Peyer's patch (tissue), 4 donors: ENCODE data around the gene ARHGAP27.
"Not testable (repeated sequence)": the region's sequence is repeated elsewhere in the genome, so short reads cannot be mapped to it uniquely, and the experiment has no call there.

Source experiments
- POLR2A ChIP-seq, 2 donors: fragments of 450-650 bp; IDR thresholded peaks; one replicate each; pipeline ENCODE4 v1.5.1; 2017; ENCODE audit warnings: antibody characterized with exemption in 2 of 2, mild to moderate bottlenecking in 2 of 2, moderate library complexity in 2 of 2
- TF ChIP-seq, protein P1 (sequence below), 6 experiments: fragments of 450-650 bp in 4 of 6; fragments of 200-600 bp in 2 of 6; sonication (generic) in 1 of 6; IDR thresholded peaks; one replicate each; pipeline ENCODE4 v1.5.1; 2017 to 2019; ENCODE audit warnings: antibody characterized with exemption in 6 of 6, mild to moderate bottlenecking in 3 of 6, moderate library complexity in 1 of 6

DNA sequence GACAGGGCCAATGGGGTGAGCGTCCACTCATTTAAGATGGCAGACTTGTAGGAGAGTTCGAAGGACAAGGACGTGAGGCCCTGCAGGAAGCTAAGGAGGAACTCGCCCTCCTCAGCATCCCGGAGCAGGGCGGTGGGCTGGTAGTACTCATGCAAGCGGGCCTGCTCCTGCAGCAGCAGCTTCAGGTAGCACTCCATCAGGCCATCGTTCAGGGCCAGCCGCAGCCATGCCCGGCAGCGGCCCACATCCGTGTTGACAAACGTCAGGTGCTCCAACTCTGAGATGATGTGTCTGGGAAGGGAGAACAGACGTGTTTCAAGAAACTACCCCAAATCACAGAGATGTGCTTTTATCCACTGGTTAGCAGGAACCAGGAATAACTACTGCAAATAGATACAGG lies 42.8 kb upstream of the ARHGAP27 start:
- TF ChIP-seq, protein P1, sequence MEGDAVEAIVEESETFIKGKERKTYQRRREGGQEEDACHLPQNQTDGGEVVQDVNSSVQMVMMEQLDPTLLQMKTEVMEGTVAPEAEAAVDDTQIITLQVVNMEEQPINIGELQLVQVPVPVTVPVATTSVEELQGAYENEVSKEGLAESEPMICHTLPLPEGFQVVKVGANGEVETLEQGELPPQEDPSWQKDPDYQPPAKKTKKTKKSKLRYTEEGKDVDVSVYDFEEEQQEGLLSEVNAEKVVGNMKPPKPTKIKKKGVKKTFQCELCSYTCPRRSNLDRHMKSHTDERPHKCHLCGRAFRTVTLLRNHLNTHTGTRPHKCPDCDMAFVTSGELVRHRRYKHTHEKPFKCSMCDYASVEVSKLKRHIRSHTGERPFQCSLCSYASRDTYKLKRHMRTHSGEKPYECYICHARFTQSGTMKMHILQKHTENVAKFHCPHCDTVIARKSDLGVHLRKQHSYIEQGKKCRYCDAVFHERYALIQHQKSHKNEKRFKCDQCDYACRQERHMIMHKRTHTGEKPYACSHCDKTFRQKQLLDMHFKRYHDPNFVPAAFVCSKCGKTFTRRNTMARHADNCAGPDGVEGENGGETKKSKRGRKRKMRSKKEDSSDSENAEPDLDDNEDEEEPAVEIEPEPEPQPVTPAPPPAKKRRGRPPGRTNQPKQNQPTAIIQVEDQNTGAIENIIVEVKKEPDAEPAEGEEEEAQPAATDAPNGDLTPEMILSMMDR (IDR thresholded peaks at IDR 0.05) = not testable (repeated sequence)
- TF ChIP-seq POLR2A (IDR thresholded peaks at IDR 0.05) = not testable (repeated sequence)
